GM23248 (cell line): Measurements from ENCODE around the gene THAP4. TPM values are rescaled to one million over a fixed set of nuclear protein-coding genes. Genes with fewer than 3 reads are reported as not detected.

Experiments
- DNase-seq: peaks from one replicate; pipeline ENCODE4 v3.0.0-alpha.2; 2015
- H2AFZ ChIP-seq: fragments of 200-600 bp; sonication (generic); 2 replicates; pipeline ENCODE4 v1.6.1; 2016; ENCODE audit warnings: antibody characterized with exemption
- H3F3A ChIP-seq: fragments of 200-600 bp; sonication (generic); 2 replicates; pipeline ENCODE4 v1.6.1; 2016; ENCODE audit warnings: mild to moderate bottlenecking, antibody characterized with exemption, mixed run types; ENCODE audit not compliant: insufficient read depth
- H3K27ac ChIP-seq: fragments of 200-600 bp; sonication (generic); 2 replicates; pipeline ENCODE4 v1.5.1; 2016; ENCODE audit warnings: mild to moderate bottlenecking
- H3K27me3 ChIP-seq: fragments of 200-600 bp; sonication (generic); replicated peaks from 2 replicates; pipeline ENCODE4 v1.6.1; 2016; ENCODE audit warnings: mild to moderate bottlenecking; ENCODE audit not compliant: insufficient read depth
- H3K36me3 ChIP-seq: fragments of 200-600 bp; sonication (generic); 2 replicates; pipeline ENCODE4 v1.6.1; 2016; ENCODE audit warnings: low read depth, mild to moderate bottlenecking
- H3K4me1 ChIP-seq: fragments of 200-600 bp; sonication (generic); 2 replicates; pipeline ENCODE4 v1.6.1; 2016; ENCODE audit warnings: mild to moderate bottlenecking; ENCODE audit not compliant: insufficient read depth
- H3K4me2 ChIP-seq: fragments of 200-600 bp; sonication (generic); one replicate; pipeline ENCODE4 v1.6.1; 2016; ENCODE audit warnings: mild to moderate bottlenecking; ENCODE audit not compliant: unreplicated experiment
- H3K4me3 ChIP-seq: fragments of 200-600 bp; sonication (generic); 2 replicates; pipeline ENCODE4 v1.5.1; 2016; ENCODE audit warnings: mild to moderate bottlenecking
- H3K79me2 ChIP-seq: fragments of 200-600 bp; sonication (generic); 2 replicates; pipeline ENCODE4 v1.6.1; 2016; ENCODE audit warnings: mild to moderate bottlenecking; ENCODE audit not compliant: insufficient read depth
- H3K9ac ChIP-seq: fragments of 200-600 bp; sonication (generic); 2 replicates; pipeline ENCODE4 v1.6.1; 2016; ENCODE audit warnings: mild to moderate bottlenecking
- H3K9me2 ChIP-seq: fragments of 200-600 bp; sonication (generic); 2 replicates; pipeline ENCODE4 v1.6.1; 2016; ENCODE audit warnings: mixed run types, mild to moderate bottlenecking, moderate library complexity; ENCODE audit not compliant: insufficient read depth
- H3K9me3 ChIP-seq: fragments of 200-600 bp; sonication (generic); one replicate; pipeline ENCODE4 v1.6.1; 2017; ENCODE audit warnings: low read depth
- H4K20me1 ChIP-seq: fragments of 200-600 bp; sonication (generic); 2 replicates; pipeline ENCODE4 v1.6.0; 2016; ENCODE audit not compliant: insufficient read depth
- EZH2 ChIP-seq: fragments of 200-600 bp; sonication (generic); IDR thresholded peaks from 2 replicates; pipeline ENCODE4 v1.6.1; 2018; ENCODE audit warnings: antibody characterized with exemption, mild to moderate bottlenecking; ENCODE audit not compliant: insufficient read depth, poor library complexity, severe bottlenecking
- EZH2phosphoT487 ChIP-seq: fragments of 200-600 bp; sonication (generic); IDR thresholded peaks from 2 replicates; pipeline ENCODE4 v1.6.1; 2018; ENCODE audit warnings: antibody characterized with exemption, moderate library complexity, mild to moderate bottlenecking, low read depth; ENCODE audit not compliant: insufficient read depth
- WGBS, 2 experiments: methylation state at CpG; one replicate each; pipeline ENCODE4 v1.1.6; 2015 to 2017; ENCODE audit warnings: low lambda C conversion rate in 2 of 2, low coverage in 1 of 2; ENCODE audit errors: missing lambda C conversion rate in 2 of 2; 5-methylcytosine and 5-hydroxymethylcytosine counted together
- in situ Hi-C: fragments of 300-500 bp; cut with MboI; formaldehyde crosslinking; loops from 2 replicates; pipeline ENCODE4 v1.15.0; 2020
- polyA plus RNA-seq: library from polyadenylated mRNA; unstranded; fragments of >200 nt; fragmentation: Nextera tagmentation; extraction: Ambion mirVana; gene quantifications from 2 replicates; pipeline ENCODE4 v1.2.1, GENCODE V29; 2016
- total RNA-seq: library from RNA; depleted of rRNA; stranded (reverse); fragments of >200 nt; shearing (Covaris generic); gene quantifications from 2 replicates; pipeline ENCODE4 v1.2.3, GENCODE V29; 2014

Gene THAP4
- total and polyA plus RNA-seq, 2 experiments from 2014 or later, result 46.4 to 53.4 TPM

- 92% methylated on average over 10 of the region's 10 CpGs for WGBS, 2 experiments
- H3K36me3 ChIP-seq, result peaks cover 12% of the 10 kb centered on the region
- no peak overlapping the region for H2AFZ ChIP-seq
- H3K9me2 ChIP-seq, result no peaks in the 10 kb centered on the region
- H3K9ac ChIP-seq, result no peak overlapping the region
- no peak overlapping the region for H3K4me2 ChIP-seq
- no peak for TF ChIP-seq EZH2phosphoT487
- no peak for TF ChIP-seq EZH2
- H3F3A ChIP-seq, result no peaks in the 10 kb centered on the region
- in situ Hi-C loops, result no loop called here
- H3K4me1 ChIP-seq, result no peaks in the 10 kb centered on the region
- peaks cover 100% of the 10 kb centered on the region for H3K79me2 ChIP-seq
- H3K4me3 ChIP-seq, result no peak overlapping the region
- no peak overlapping the region for H3K27ac ChIP-seq
- H3K9me3 ChIP-seq, result no peaks in the 10 kb centered on the region
- H3K27me3 ChIP-seq, result no peaks in the 10 kb centered on the region
- no peak for DNase-seq
- 0 out of 2 replicates have a peak, but pooled peaks cover 4% of the 10 kb centered on the region for H4K20me1 ChIP-seq
Observed at GRCh38 chr2:241627675-241628074, 9.3 kb downstream of the THAP4 start.

- 0 out of 2 replicates have a peak, but pooled peaks cover 3% of the 10 kb centered on the region for H3K36me3 ChIP-seq
- no peaks in the 10 kb centered on the region for H3K9me3 ChIP-seq
- peaks cover 8% of the 10 kb centered on the region; the same call in 1 of the 2 replicates for H4K20me1 ChIP-seq
- no peaks in the 10 kb centered on the region for H3K9me2 ChIP-seq
- no peak overlapping the region for H2AFZ ChIP-seq
- H3K27me3 ChIP-seq, result no peaks in the 10 kb centered on the region
- H3K9ac ChIP-seq, result no peak overlapping the region
- in situ Hi-C loops, result no loop called here
- peak; percentile 63 for DNase-seq
- H3K4me1 ChIP-seq, result no peaks in the 10 kb centered on the region
- H3K4me3 ChIP-seq, result no peak overlapping the region
- H3K79me2 ChIP-seq, result peaks cover 90% of the 10 kb centered on the region
- peaks cover 44% of the 10 kb centered on the region for H3F3A ChIP-seq
- 0 out of 2 replicates have a peak overlapping the region, but pooled peaks have one; percentile 5 for H3K27ac ChIP-seq
- TF ChIP-seq EZH2phosphoT487 (no peak), EZH2 (no peak)
- H3K4me2 ChIP-seq, result no peak overlapping the region
- WGBS, 2 experiments, result 99 to 100% methylated on average over 2 to 6 of the region's 6 CpGs
Observed at GRCh38 chr2:241620419-241620769, 16.6 kb downstream of the THAP4 start.

- DNase-seq, result no peak
- no peak for TF ChIP-seq EZH2phosphoT487
- TF ChIP-seq EZH2, result no peak
- 94 to 100% methylated on average over 2 to 20 of the region's 20 CpGs for WGBS, 2 experiments
- H3K27ac ChIP-seq, result no peak overlapping the region
- H3K36me3 ChIP-seq, result 0 out of 2 replicates have a peak, but pooled peaks cover 3% of the 10 kb centered on the region
- peaks cover 44% of the 10 kb centered on the region for H3F3A ChIP-seq
- H3K4me3 ChIP-seq, result no peak overlapping the region
- H2AFZ ChIP-seq, result no peak overlapping the region
- H3K9me3 ChIP-seq, result no peaks in the 10 kb centered on the region
- H3K9me2 ChIP-seq, result no peaks in the 10 kb centered on the region
- peaks cover 90% of the 10 kb centered on the region for H3K79me2 ChIP-seq
- H3K27me3 ChIP-seq, result no peaks in the 10 kb centered on the region
- no peaks in the 10 kb centered on the region for H3K4me1 ChIP-seq
- H4K20me1 ChIP-seq, result peaks cover 8% of the 10 kb centered on the region; the same call in 1 of the 2 replicates
- no peak overlapping the region for H3K4me2 ChIP-seq
- in situ Hi-C loops, result no loop called here
- H3K9ac ChIP-seq, result no peak overlapping the region
Observed at GRCh38 chr2:241619597-241620418, 17.1 kb downstream of the THAP4 start.

- peaks cover 44% of the 10 kb centered on the region for H3F3A ChIP-seq
- H2AFZ ChIP-seq, result no peak overlapping the region
- H3K36me3 ChIP-seq, result 0 out of 2 replicates have a peak, but pooled peaks cover 3% of the 10 kb centered on the region
- H3K9me2 ChIP-seq, result no peaks in the 10 kb centered on the region
- peaks cover 8% of the 10 kb centered on the region; the same call in 1 of the 2 replicates for H4K20me1 ChIP-seq
- 95 to 97% methylated on average over 11 of the region's 11 CpGs for WGBS, 2 experiments
- no peak for DNase-seq
- H3K9ac ChIP-seq, result no peak overlapping the region
- H3K27me3 ChIP-seq, result no peaks in the 10 kb centered on the region
- H3K4me3 ChIP-seq, result no peak overlapping the region
- H3K79me2 ChIP-seq, result peaks cover 90% of the 10 kb centered on the region
- TF ChIP-seq EZH2, result no peak
- in situ Hi-C loops, result no loop called here
- H3K4me1 ChIP-seq, result no peaks in the 10 kb centered on the region
- H3K4me2 ChIP-seq, result no peak overlapping the region
- no peak overlapping the region for H3K27ac ChIP-seq
- H3K9me3 ChIP-seq, result no peaks in the 10 kb centered on the region
Observed at GRCh38 chr2:241618829-241619228, 18.1 kb downstream of the THAP4 start.
